ENCODE results near the gene CAMK1D.

- TF ChIP-seq, protein P1, sequence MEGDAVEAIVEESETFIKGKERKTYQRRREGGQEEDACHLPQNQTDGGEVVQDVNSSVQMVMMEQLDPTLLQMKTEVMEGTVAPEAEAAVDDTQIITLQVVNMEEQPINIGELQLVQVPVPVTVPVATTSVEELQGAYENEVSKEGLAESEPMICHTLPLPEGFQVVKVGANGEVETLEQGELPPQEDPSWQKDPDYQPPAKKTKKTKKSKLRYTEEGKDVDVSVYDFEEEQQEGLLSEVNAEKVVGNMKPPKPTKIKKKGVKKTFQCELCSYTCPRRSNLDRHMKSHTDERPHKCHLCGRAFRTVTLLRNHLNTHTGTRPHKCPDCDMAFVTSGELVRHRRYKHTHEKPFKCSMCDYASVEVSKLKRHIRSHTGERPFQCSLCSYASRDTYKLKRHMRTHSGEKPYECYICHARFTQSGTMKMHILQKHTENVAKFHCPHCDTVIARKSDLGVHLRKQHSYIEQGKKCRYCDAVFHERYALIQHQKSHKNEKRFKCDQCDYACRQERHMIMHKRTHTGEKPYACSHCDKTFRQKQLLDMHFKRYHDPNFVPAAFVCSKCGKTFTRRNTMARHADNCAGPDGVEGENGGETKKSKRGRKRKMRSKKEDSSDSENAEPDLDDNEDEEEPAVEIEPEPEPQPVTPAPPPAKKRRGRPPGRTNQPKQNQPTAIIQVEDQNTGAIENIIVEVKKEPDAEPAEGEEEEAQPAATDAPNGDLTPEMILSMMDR (conservative IDR thresholded peaks at IDR 0.05; ENCODE audit: low read length), result no peak
- TF ChIP-seq EZH2phosphoT487 (IDR thresholded peaks at IDR 0.05; ENCODE audit: borderline replicate concordance, low read depth, low read length), result no peak
These were observed 371.1 kb downstream of the CAMK1D start for GRCh38 chr10:12720217-12720981.

All from OCI-LY7 (cell line).